K562 (cell line): ENCODE measurements around the gene PLGRKT. TPM values are rescaled to one million over a fixed set of nuclear protein-coding genes. Genes with fewer than 3 reads are reported as not detected.

ENCODE experiments used
- BCL6 ChIP-seq: fragments of 250-450 bp; sonication (Bioruptor Pico); IDR thresholded peaks from 2 replicates; pipeline ENCODE4 v1.4.0; 2020
- CBX3 ChIP-seq, 2 experiments: IDR thresholded peaks; 1 replicate in 1 of 2; 2 replicates in 1 of 2; pipeline ENCODE4 v1.6.1; 2012; ENCODE audit warnings: inconsistent platforms in 2 of 2, low read length in 2 of 2, borderline replicate concordance in 1 of 2, control low read depth in 1 of 2
- CXXC5 ChIP-seq: fragments of 250-450 bp; sonication (Bioruptor Pico); IDR thresholded peaks from 2 replicates; pipeline ENCODE4 v1.8.0; 2022; ENCODE audit warnings: inconsistent platforms, mild to moderate bottlenecking, moderate library complexity
- ERF ChIP-seq: fragments of 450-650 bp; formaldehyde crosslinking; IDR thresholded peaks from 2 replicates; pipeline ENCODE4 v1.4.0; 2020; ENCODE audit warnings: mild to moderate bottlenecking, mixed read lengths
- FOSL1 ChIP-seq: fragments of 200-800 bp; sonication (Bioruptor generic); conservative IDR thresholded peaks from 2 replicates; pipeline ENCODE4 v1.6.1; 2016; ENCODE audit warnings: missing genetic modification characterization, missing compliant biosample characterization
- HMG20A ChIP-seq: fragments of 450-650 bp; formaldehyde crosslinking; conservative IDR thresholded peaks from 2 replicates; pipeline ENCODE4 v1.4.0; 2020; ENCODE audit warnings: mild to moderate bottlenecking, mixed read lengths
- KDM5B ChIP-seq: fragments of 200-600 bp; sonication (generic); IDR thresholded peaks from 2 replicates; pipeline ENCODE4 v1.6.1; 2012; ENCODE audit warnings: low read depth, mild to moderate bottlenecking, moderate library complexity, low read length, control low read depth, inconsistent platforms; ENCODE audit not compliant: insufficient replicate concordance
- MYNN ChIP-seq, 2 experiments: sonication (generic); formaldehyde crosslinking in 1 of 2; IDR thresholded peaks; 2 replicates each; pipeline versions ENCODE4 v1.5.0 to v1.6.1; 2016 to 2020; ENCODE audit warnings: antibody characterized with exemption in 1 of 2, missing genetic modification reagents in 1 of 2
- PHB ChIP-seq: fragments of 250-450 bp; sonication (Bioruptor Pico); IDR thresholded peaks from 2 replicates; pipeline ENCODE4 v1.5.0; 2021
- RBFOX2 ChIP-seq: fragments of 200-400 bp; formaldehyde crosslinking; IDR thresholded peaks from 2 replicates; pipeline ENCODE4 v1.6.1; 2017; ENCODE audit warnings: low read depth, mild to moderate bottlenecking, low read length, moderate library complexity
- SMAD2 ChIP-seq: fragments of 150-350 bp; IDR thresholded peaks from 2 replicates; pipeline ENCODE4 v1.6.1; 2014; ENCODE audit warnings: low read depth, mild to moderate bottlenecking, low read length
- SP1 ChIP-seq: sonication (generic); formaldehyde crosslinking; IDR thresholded peaks from 2 replicates; pipeline ENCODE4 v1.8.1; 2022; ENCODE audit warnings: mild to moderate bottlenecking, missing genetic modification reagents
- TCFL5 ChIP-seq: fragments of 250-450 bp; sonication (Bioruptor Pico); conservative IDR thresholded peaks from 2 replicates; pipeline ENCODE4 v1.6.1; 2021; ENCODE audit warnings: mild to moderate bottlenecking, moderate library complexity, matching md5 sums
- ZNF134 ChIP-seq: fragments of 250-450 bp; sonication (Bioruptor Pico); conservative IDR thresholded peaks from 2 replicates; pipeline ENCODE4 v1.4.0; 2020
- ZNF354B ChIP-seq: fragments of 250-450 bp; sonication (Bioruptor Pico); IDR thresholded peaks from 2 replicates; pipeline ENCODE4 v1.4.0; 2020
- ZNF57 ChIP-seq: fragments of 450-650 bp; formaldehyde crosslinking; IDR thresholded peaks from 2 replicates; pipeline ENCODE4 v1.4.0; 2020; ENCODE audit warnings: mild to moderate bottlenecking, moderate library complexity
- ZNF584 ChIP-seq: fragments of 200-800 bp; sonication (Bioruptor generic); IDR thresholded peaks from 2 replicates; pipeline ENCODE4 v1.6.1; 2016; ENCODE audit warnings: low read depth, mild to moderate bottlenecking, missing genetic modification characterization, missing compliant biosample characterization
- ZNF717 ChIP-seq: fragments of 250-450 bp; sonication (Bioruptor Pico); IDR thresholded peaks from 2 replicates; pipeline ENCODE4 v1.5.0; 2021
- ZSCAN32 ChIP-seq: fragments of 450-650 bp; formaldehyde crosslinking; IDR thresholded peaks from 2 replicates; pipeline ENCODE4 v1.4.0; 2020; ENCODE audit warnings: mild to moderate bottlenecking, moderate library complexity
- polyA plus RNA-seq, 8 experiments: library from polyadenylated mRNA; depleted of rRNA in 4 of 8; stranded (reverse) in 5 of 8; unstranded in 3 of 8; fragments of >200 nt; fragmentation: Nextera tagmentation in 2 of 8; fragmentation: Illumina TruSeq in 1 of 8; extraction: Ambion mirVana in 2 of 8; extraction: Trizol in 1 of 8; gene quantifications; 2 replicates each; pipeline versions ENCODE4 v1.2.1 to v1.2.3, GENCODE V29; 2011 to 2014; ENCODE audit warnings: inconsistent platforms in 1 of 8, missing spikeins in 1 of 8
- total RNA-seq, 7 experiments: library from RNA; depleted of rRNA in 6 of 7; stranded (reverse); fragments of >200 nt in 6 of 7; fragmentation: Illumina TruSeq in 2 of 7; extraction: Trizol in 2 of 7; gene quantifications; 2 replicates each; pipeline versions ENCODE4 v1.2.1 to v1.2.3, GENCODE V29; 2011 to 2021; ENCODE audit warnings: low replicate concordance in 1 of 7
- TF ChIP-seq, protein P1 (sequence below), 2 experiments: fragments of 450-650 bp; IDR thresholded peaks; 2 replicates each; pipeline ENCODE4 v1.6.1; 2016
- TF ChIP-seq, protein P2 (sequence below), 2 experiments: IDR thresholded peaks; 2 replicates each; pipeline ENCODE4 v1.6.1; 2012; ENCODE audit warnings: improper control_type of control experiment in 2 of 2, low read depth in 2 of 2, low read length in 2 of 2, borderline replicate concordance in 1 of 2
- TF ChIP-seq, protein P3 (sequence below), 2 experiments: fragments of 450-650 bp in 1 of 2; sonication (generic) in 1 of 2; formaldehyde crosslinking in 1 of 2; IDR thresholded peaks in 1 of 2; conservative IDR thresholded peaks in 1 of 2; 2 replicates each; pipeline versions ENCODE4 v1.6.1 to v1.8.1; 2016 to 2023; ENCODE audit warnings: mild to moderate bottlenecking in 2 of 2, moderate library complexity in 2 of 2, inconsistent platforms in 1 of 2, missing genetic modification reagents in 1 of 2

The PLGRKT gene
- total and polyA plus RNA-seq, 9 of the 15 experiments (the other 6 are each of a cell fraction or from before 2014, with no cell fraction given) = 4.7 to 13.8 (median 6.5) TPM

DNA sequence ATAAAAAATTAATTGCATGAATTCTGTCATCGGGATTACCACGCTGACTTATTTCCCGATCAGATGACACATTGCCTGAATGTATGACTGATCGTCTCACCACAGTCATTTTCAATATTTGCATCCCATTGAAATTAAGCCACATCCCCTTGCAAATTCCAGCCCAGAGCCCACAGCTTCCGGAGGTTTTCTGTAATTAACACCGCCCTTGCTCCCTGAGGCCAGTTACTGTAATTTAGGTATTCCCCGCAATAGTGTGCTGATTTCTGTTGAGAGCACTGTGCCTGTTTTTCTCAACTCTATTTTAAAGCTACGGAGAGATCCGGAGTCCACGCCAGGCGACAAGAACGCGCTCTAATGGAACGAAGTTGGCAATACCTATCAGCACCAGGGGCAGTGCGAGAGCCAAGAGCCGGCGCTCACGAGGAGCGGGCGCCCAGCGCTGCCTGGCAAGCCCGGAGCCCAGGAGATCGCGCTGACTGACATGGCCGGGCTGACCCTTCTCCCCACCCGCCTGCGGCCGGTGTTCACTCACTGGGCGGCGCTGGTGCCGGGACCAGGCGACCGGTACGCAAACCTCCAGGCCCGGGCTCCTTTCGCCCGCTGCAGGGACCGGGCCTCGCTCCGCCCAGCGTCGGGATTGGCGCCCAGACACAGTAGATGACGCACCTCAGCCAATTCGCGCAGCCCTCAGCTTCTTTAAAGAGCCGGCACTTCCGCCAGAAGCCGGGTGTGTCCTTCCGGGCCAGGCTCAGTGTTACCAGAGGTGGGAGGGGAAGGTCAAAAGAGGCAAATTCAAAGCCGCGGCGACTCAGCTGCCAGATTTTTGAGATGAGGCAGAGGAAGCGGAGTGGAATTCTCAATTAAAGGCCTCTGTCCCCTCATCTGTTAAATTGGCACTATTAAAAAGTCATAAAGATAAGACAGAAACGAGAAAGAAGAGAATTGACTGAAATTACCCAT lies at the start of gene PLGRKT (continued):
- TF ChIP-seq CXXC5 (CRISPR knock-in tag) = 0 out of 2 replicates have a peak, but pooled peaks have one; percentile 26
- no peak for TF ChIP-seq CBX3 (IDR thresholded peaks at IDR 0.05; ENCODE audit: borderline replicate concordance in 1 of 2, low read length in 2 of 2)
- TF ChIP-seq, protein P1, sequence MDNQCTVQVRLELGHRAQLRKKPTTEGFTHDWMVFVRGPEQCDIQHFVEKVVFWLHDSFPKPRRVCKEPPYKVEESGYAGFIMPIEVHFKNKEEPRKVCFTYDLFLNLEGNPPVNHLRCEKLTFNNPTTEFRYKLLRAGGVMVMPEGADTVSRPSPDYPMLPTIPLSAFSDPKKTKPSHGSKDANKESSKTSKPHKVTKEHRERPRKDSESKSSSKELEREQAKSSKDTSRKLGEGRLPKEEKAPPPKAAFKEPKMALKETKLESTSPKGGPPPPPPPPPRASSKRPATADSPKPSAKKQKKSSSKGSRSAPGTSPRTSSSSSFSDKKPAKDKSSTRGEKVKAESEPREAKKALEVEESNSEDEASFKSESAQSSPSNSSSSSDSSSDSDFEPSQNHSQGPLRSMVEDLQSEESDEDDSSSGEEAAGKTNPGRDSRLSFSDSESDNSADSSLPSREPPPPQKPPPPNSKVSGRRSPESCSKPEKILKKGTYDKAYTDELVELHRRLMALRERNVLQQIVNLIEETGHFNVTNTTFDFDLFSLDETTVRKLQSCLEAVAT (IDR thresholded peaks at IDR 0.05) = no peak
- TF ChIP-seq RBFOX2 = peak; percentile 79
- TF ChIP-seq ZNF57 (CRISPR knock-in tag) = no peak
- no peak for TF ChIP-seq BCL6 (CRISPR knock-in tag)
- TF ChIP-seq ZNF584 (CRISPR knock-in tag) = no peak
- no peak for TF ChIP-seq ZNF354B (CRISPR knock-in tag)
- TF ChIP-seq, protein P2, sequence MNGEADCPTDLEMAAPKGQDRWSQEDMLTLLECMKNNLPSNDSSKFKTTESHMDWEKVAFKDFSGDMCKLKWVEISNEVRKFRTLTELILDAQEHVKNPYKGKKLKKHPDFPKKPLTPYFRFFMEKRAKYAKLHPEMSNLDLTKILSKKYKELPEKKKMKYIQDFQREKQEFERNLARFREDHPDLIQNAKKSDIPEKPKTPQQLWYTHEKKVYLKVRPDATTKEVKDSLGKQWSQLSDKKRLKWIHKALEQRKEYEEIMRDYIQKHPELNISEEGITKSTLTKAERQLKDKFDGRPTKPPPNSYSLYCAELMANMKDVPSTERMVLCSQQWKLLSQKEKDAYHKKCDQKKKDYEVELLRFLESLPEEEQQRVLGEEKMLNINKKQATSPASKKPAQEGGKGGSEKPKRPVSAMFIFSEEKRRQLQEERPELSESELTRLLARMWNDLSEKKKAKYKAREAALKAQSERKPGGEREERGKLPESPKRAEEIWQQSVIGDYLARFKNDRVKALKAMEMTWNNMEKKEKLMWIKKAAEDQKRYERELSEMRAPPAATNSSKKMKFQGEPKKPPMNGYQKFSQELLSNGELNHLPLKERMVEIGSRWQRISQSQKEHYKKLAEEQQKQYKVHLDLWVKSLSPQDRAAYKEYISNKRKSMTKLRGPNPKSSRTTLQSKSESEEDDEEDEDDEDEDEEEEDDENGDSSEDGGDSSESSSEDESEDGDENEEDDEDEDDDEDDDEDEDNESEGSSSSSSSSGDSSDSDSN (IDR thresholded peaks at IDR 0.05; ENCODE audit: borderline replicate concordance in 1 of 2, low read depth in 2 of 2, low read length in 2 of 2) = 0 out of 4 replicates have a peak, but pooled peaks have one; percentile 58 to 67
- peak; percentile 32 for TF ChIP-seq KDM5B
- no peak for TF ChIP-seq ZNF717 (CRISPR knock-in tag)
- no peak for TF ChIP-seq HMG20A (CRISPR knock-in tag)
- no peak for TF ChIP-seq SP1 (CRISPR knock-in tag)
- TF ChIP-seq PHB (CRISPR knock-in tag) = no peak
- TF ChIP-seq ZNF134 (CRISPR knock-in tag) = no peak
- TF ChIP-seq ZSCAN32 = no peak
- TF ChIP-seq, protein P3, sequence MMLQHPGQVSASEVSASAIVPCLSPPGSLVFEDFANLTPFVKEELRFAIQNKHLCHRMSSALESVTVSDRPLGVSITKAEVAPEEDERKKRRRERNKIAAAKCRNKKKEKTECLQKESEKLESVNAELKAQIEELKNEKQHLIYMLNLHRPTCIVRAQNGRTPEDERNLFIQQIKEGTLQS (IDR thresholded peaks at IDR 0.05) = peak; percentile 19; the same call in 1 of the 2 replicates
- TF ChIP-seq, protein P3 (CRISPR knock-in tag; conservative IDR thresholded peaks at IDR 0.05) = no peak
- no peak for TF ChIP-seq FOSL1
- TF ChIP-seq ERF (CRISPR knock-in tag) = no peak
- TF ChIP-seq MYNN (IDR thresholded peaks at IDR 0.05) = no peak
- TF ChIP-seq MYNN (CRISPR knock-in tag; IDR thresholded peaks at IDR 0.05) = no peak
- no peak for TF ChIP-seq SMAD2
- TF ChIP-seq TCFL5 (CRISPR knock-in tag) = no peak
